Esophagus squamous epithelium (tissue), 5 donors: ENCODE data around the gene BBS9. TPM values are rescaled to one million over a fixed set of nuclear protein-coding genes. Genes with fewer than 3 reads are reported as not detected.

Experiments
- DNase-seq: peaks from one replicate; lab custom pipeline; 2025; lab: John Stamatoyannopoulos, UW
- H3K27ac ChIP-seq, 4 donors: fragments of 200-600 bp; sonication (generic); one replicate each; pipeline ENCODE4 v1.5.1; 2016 to 2019; ENCODE audit warnings: mild to moderate bottlenecking in 1 of 4
- H3K27me3 ChIP-seq, 4 donors: fragments of 200-600 bp; sonication (generic); 1 replicate in 3 of 4; 2 replicates in 1 of 4; pipeline versions ENCODE4 v1.5.1 to v1.6.0; 2017 to 2021; ENCODE audit warnings: antibody characterized with exemption in 1 of 4
- H3K36me3 ChIP-seq, 3 donors: fragments of 200-600 bp; sonication (generic); one replicate each; pipeline ENCODE4 v1.5.1; 2016 to 2019
- H3K4me1 ChIP-seq, 3 donors: fragments of 200-600 bp; sonication (generic); one replicate each; pipeline ENCODE4 v1.5.1; 2017 to 2019
- H3K4me3 ChIP-seq, 4 donors: fragments of 200-600 bp; sonication (generic); 1 replicate in 3 of 4; 2 replicates in 1 of 4; pipeline ENCODE4 v1.5.1; 2016 to 2019; ENCODE audit warnings: mild to moderate bottlenecking in 2 of 4, moderate library complexity in 1 of 4
- H3K9me3 ChIP-seq, 3 donors: fragments of 200-600 bp; sonication (generic); one replicate each; pipeline ENCODE4 v1.5.1; 2016 to 2019
- POLR2A ChIP-seq, 4 donors: fragments of 450-650 bp; IDR thresholded peaks; one replicate each; pipeline ENCODE4 v1.6.1; 2017; ENCODE audit warnings: antibody characterized with exemption in 4 of 4, mild to moderate bottlenecking in 4 of 4, moderate library complexity in 3 of 4
- WGBS, 2 donors: methylation state at CpG; one replicate each; pipeline ENCODE4 v1.1.5; 2018; 5-methylcytosine and 5-hydroxymethylcytosine counted together
- intact Hi-C: fragments of 100-400 bp; cut with DNase I; formaldehyde crosslinking; loops from one replicate; pipeline ENCODE4 v1.15.0; 2022
- total RNA-seq, 4 donors: library from RNA; depleted of rRNA; stranded (reverse); fragments of >200 nt; gene quantifications; one replicate each; pipeline ENCODE4 v1.1.0, GENCODE V29; 2016
- TF ChIP-seq, protein P1 (sequence below), 6 experiments: fragments of 450-650 bp in 4 of 6; fragments of 200-600 bp in 2 of 6; sonication (generic) in 2 of 6; IDR thresholded peaks; one replicate each; pipeline ENCODE4 v1.5.1; 2016 to 2019; ENCODE audit warnings: antibody characterized with exemption in 6 of 6, mild to moderate bottlenecking in 4 of 6, moderate library complexity in 4 of 6
- donor health status: DM: yes; HTN: yes; CAD: no.

BBS9 gene
- total RNA-seq, 4 donors from 2014 or later: 4.8 to 16.8 (median 7.6) TPM

GRCh38 chr7:33155811-33156210, 26.4 kb downstream of the BBS9 start:
- H3K27ac ChIP-seq: no peak overlapping the region
- no peak overlapping the region for H3K4me3 ChIP-seq
- no peak for TF ChIP-seq POLR2A (IDR thresholded peaks at IDR 0.05)
- TF ChIP-seq, protein P1, sequence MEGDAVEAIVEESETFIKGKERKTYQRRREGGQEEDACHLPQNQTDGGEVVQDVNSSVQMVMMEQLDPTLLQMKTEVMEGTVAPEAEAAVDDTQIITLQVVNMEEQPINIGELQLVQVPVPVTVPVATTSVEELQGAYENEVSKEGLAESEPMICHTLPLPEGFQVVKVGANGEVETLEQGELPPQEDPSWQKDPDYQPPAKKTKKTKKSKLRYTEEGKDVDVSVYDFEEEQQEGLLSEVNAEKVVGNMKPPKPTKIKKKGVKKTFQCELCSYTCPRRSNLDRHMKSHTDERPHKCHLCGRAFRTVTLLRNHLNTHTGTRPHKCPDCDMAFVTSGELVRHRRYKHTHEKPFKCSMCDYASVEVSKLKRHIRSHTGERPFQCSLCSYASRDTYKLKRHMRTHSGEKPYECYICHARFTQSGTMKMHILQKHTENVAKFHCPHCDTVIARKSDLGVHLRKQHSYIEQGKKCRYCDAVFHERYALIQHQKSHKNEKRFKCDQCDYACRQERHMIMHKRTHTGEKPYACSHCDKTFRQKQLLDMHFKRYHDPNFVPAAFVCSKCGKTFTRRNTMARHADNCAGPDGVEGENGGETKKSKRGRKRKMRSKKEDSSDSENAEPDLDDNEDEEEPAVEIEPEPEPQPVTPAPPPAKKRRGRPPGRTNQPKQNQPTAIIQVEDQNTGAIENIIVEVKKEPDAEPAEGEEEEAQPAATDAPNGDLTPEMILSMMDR (IDR thresholded peaks at IDR 0.05): no peak
- no peaks in the 10 kb centered on the region for H3K9me3 ChIP-seq
- no peaks in the 10 kb centered on the region for H3K27me3 ChIP-seq
- WGBS, 2 donors: 68 to 91% methylated on average over 2 of the region's 2 CpGs
- intact Hi-C loops: no loop called here
- H3K4me1 ChIP-seq: no peaks in the 10 kb centered on the region
- DNase-seq: no peak
- H3K36me3 ChIP-seq: peaks cover 0 to 12% (median 0%) of the 10 kb centered on the region in 3 donors

GRCh38 chr7:33156441-33156840, 27.1 kb downstream of the BBS9 start:
- no peaks in the 10 kb centered on the region for H3K4me1 ChIP-seq
- TF ChIP-seq, protein P1 (IDR thresholded peaks at IDR 0.05): no peak
- TF ChIP-seq POLR2A (IDR thresholded peaks at IDR 0.05): no peak
- 85 to 93% methylated on average over 2 of the region's 2 CpGs for WGBS, 2 donors

DNA sequence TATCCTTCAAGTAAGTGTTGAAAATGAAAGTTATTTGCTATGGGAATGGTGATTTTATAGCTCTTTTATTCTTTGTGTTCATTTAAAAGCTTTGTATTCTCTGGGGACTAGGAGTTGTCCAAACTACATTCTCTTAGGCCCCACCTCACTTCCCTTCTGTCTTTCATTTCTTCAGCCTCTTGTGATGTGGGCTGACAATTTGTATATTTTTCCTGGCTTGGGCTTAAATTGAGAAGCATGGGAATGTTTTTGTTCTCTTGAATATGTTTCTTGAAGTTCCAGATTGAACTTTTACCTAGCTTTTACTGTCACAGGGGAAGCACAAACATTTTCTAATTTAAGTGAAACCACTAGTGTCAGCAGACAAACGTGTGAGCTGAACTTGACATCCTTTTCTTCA, 27.9 kb downstream of the BBS9 start:
- no peak for DNase-seq
- Histone ChIP-seq H3K27ac (no peak overlapping the region), H3K4me3 (no peak overlapping the region), H3K36me3 (peaks cover 0 to 17% (median 0%) of the 10 kb centered on the region in 3 donors), H3K9me3 (no peaks in the 10 kb centered on the region), H3K27me3 (no peaks in the 10 kb centered on the region), H3K4me1 (no peaks in the 10 kb centered on the region)
- TF ChIP-seq POLR2A (IDR thresholded peaks at IDR 0.05): no peak
- TF ChIP-seq, protein P1 (IDR thresholded peaks at IDR 0.05): no peak
- intact Hi-C loops: no loop called here
- 20 to 26% methylated on average over 1 of the region's 1 CpG for WGBS, 2 donors

More at GRCh38 chr7:33156441-33156840, 27.1 kb downstream of the BBS9 start:
- Histone ChIP-seq H3K4me3 (no peak overlapping the region), H3K27me3 (no peaks in the 10 kb centered on the region), H3K36me3 (peaks cover 0 to 16% (median 0%) of the 10 kb centered on the region in 3 donors), H3K9me3 (no peaks in the 10 kb centered on the region), H3K27ac (no peak overlapping the region)
- no peak for DNase-seq
- intact Hi-C loops: no loop called here

- H3K4me1 ChIP-seq: no peaks in the 10 kb centered on the region
- no peaks in the 10 kb centered on the region for H3K27me3 ChIP-seq
- H3K9me3 ChIP-seq: no peaks in the 10 kb centered on the region
- peaks cover 0 to 17% (median 0%) of the 10 kb centered on the region in 3 donors for H3K36me3 ChIP-seq
- no peak overlapping the region for H3K4me3 ChIP-seq
- no peak for TF ChIP-seq POLR2A (IDR thresholded peaks at IDR 0.05)
- TF ChIP-seq, protein P1 (IDR thresholded peaks at IDR 0.05): no peak
- no peak overlapping the region for H3K27ac ChIP-seq
- 47 to 93% methylated on average over 2 of the region's 2 CpGs for WGBS, 2 donors
- intact Hi-C loops: no loop called here
- DNase-seq: no peak
Observed at GRCh38 chr7:33157781-33158180, 28.4 kb downstream of the BBS9 start.

DNA sequence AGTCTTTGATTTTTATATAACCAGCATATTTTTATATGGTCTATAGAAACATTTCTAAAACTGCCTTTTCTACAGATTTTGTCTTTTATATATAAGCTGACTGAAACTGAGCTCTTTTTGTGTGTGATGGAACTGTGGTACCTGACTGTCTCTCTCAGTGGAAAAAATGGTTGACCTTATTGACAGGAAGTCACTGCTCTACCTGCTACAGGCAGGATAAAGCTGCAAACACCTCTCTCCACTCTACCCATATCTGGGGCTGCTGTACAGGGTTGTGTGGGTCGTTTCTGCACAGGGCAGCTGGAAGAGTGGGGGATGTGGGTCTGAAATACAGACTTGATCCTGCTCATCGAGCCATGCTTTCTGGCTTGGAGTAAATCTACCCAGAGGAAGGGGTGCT, 48.5 kb downstream of the BBS9 start:
- intact Hi-C loops: no loop called here
- Histone ChIP-seq H3K4me1 (no peaks in the 10 kb centered on the region), H3K36me3 (peaks cover 0 to 30% (median 0%) of the 10 kb centered on the region in 3 donors), H3K27me3 (no peaks in the 10 kb centered on the region), H3K9me3 (peaks cover 0 to 2% (median 0%) of the 10 kb centered on the region in 3 donors), H3K4me3 (no peak overlapping the region), H3K27ac (no peak overlapping the region)
- WGBS, 2 donors: 67 to 81% methylated on average over 2 of the region's 2 CpGs
- no peak for TF ChIP-seq POLR2A (IDR thresholded peaks at IDR 0.05)
- TF ChIP-seq, protein P1 (IDR thresholded peaks at IDR 0.05): no peak
- no peak for DNase-seq
